ENCODE measurements around the gene TGFA. TPM values are rescaled to one million over a fixed set of nuclear protein-coding genes. Genes with fewer than 3 reads are reported as not detected.

The TGFA gene
- total and polyA plus RNA-seq, 10 of the 15 experiments (the other 5 are each of a cell fraction or from before 2014, with no cell fraction given) = 0.03 to 0.23 TPM; not detected in 8

Other genes starting within 250 kb of the TGFA start
- not detected in 2 replicates for gene ADD2, start 214.4 kb upstream of the TGFA start, total RNA-seq (2014; rRNA removed)
- not detected in 2 replicates for gene ADD2, start 214.4 kb upstream of the TGFA start, total RNA-seq (2014; rRNA removed; fragmentation: Illumina TruSeq; extraction: Trizol)
- 0.08 and 0.19 TPM in 2 replicates for gene ADD2, start 214.4 kb upstream of the TGFA start, total RNA-seq (2021)
- gene ADD2, start 214.4 kb upstream of the TGFA start, polyA plus RNA-seq (2011; rRNA removed) = not detected in 2 replicates
- gene ADD2, start 214.4 kb upstream of the TGFA start, polyA plus RNA-seq (2014; fragmentation: Illumina TruSeq; extraction: Trizol) = not detected in 2 replicates
- not detected for gene ADD2, start 214.4 kb upstream of the TGFA start, polyA plus RNA-seq (2014; fragmentation: Nextera tagmentation; extraction: Ambion mirVana)
- gene ADD2, start 214.4 kb upstream of the TGFA start, polyA plus RNA-seq (2014; rRNA removed) = not detected in 2 replicates
- under 1 TPM; 0.05 to 0.13 TPM for gene ADD2, start 214.4 kb upstream of the TGFA start, polyA plus RNA-seq (2016; fragmentation: Nextera tagmentation; extraction: Ambion mirVana)
- gene FIGLA, start 236.8 kb upstream of the TGFA start, total RNA-seq (2014; rRNA removed) = not detected in 2 replicates
- gene FIGLA, start 236.8 kb upstream of the TGFA start, total RNA-seq (2014; rRNA removed; fragmentation: Illumina TruSeq; extraction: Trizol) = not detected in 2 replicates
- gene FIGLA, start 236.8 kb upstream of the TGFA start, total RNA-seq (2021) = not detected in 2 replicates
- not detected in 2 replicates for gene FIGLA, start 236.8 kb upstream of the TGFA start, polyA plus RNA-seq (2011; rRNA removed)
- not detected in 2 replicates for gene FIGLA, start 236.8 kb upstream of the TGFA start, polyA plus RNA-seq (2014; fragmentation: Illumina TruSeq; extraction: Trizol)
- gene FIGLA, start 236.8 kb upstream of the TGFA start, polyA plus RNA-seq (2014; fragmentation: Nextera tagmentation; extraction: Ambion mirVana) = not detected
- not detected in 2 replicates for gene FIGLA, start 236.8 kb upstream of the TGFA start, polyA plus RNA-seq (2014; rRNA removed)
- not detected for gene FIGLA, start 236.8 kb upstream of the TGFA start, polyA plus RNA-seq (2016; fragmentation: Nextera tagmentation; extraction: Ambion mirVana)